Measurements from ENCODE around the gene ZMYND15. TPM values are rescaled to one million over a fixed set of nuclear protein-coding genes. Genes with fewer than 3 reads are reported as not detected.

Gene ZMYND15
- total and polyA plus RNA-seq, 2 donors (not counting 3 experiments of a cell fraction or from before 2014, with no cell fraction given), result 0.12 to 0.44 TPM

- BruUV-seq (replicated peaks), result no TSS peak
- peaks cover 13% of the 10 kb centered on the region for H3K4me1 ChIP-seq (ENCODE audit: control insufficient read depth, extremely low read depth, insufficient read depth, low read length)
- no peaks in the 10 kb centered on the region for H3K36me3 ChIP-seq (ENCODE audit: control insufficient read depth in 2 of 2, extremely low read depth in 1 of 2, insufficient read depth in 2 of 2, low read length in 2 of 2)
- H3K27ac ChIP-seq (ENCODE audit: insufficient read depth, low read depth, low read length), result no peak overlapping the region
- TF ChIP-seq JUN (IDR thresholded peaks at IDR 0.05; ENCODE audit: borderline replicate concordance, insufficient read depth, insufficient read length, low read depth) (no peak), FOS (IDR thresholded peaks at IDR 0.05; ENCODE audit: borderline replicate concordance, insufficient read depth, low read length) (peak; percentile 62), GATA2 (IDR thresholded peaks at IDR 0.05; ENCODE audit: insufficient read depth, insufficient read length, low read depth, low read length) (peak; percentile 42)
- FAIRE-seq (peak; percentile 52), DNase-seq (ENCODE audit: low read depth, low spot score) (peak; percentile 34)
- H3K27me3 ChIP-seq (ENCODE audit: control insufficient read depth in 2 of 2, insufficient read depth in 2 of 2, low read length in 2 of 2), result peaks cover 9 to 11% of the 10 kb centered on the region in 2 experiments
- no peak overlapping the region for H3K9ac ChIP-seq (replicated peaks; ENCODE audit: extremely low read depth, insufficient read depth, low read length)
- H3K4me3 ChIP-seq (replicated peaks in 1 of 3; ENCODE audit: insufficient read depth in 1 of 3, low read depth in 1 of 3, low read length in 3 of 3), result no peak overlapping the region
- H3K9me3 ChIP-seq (replicated peaks; ENCODE audit: control insufficient read depth, insufficient read depth, low read length), result no peaks in the 10 kb centered on the region
- intact Hi-C loops (cut with micrococcal nuclease), result no loop called here
- ChIA-PET POLR2A (no interaction called here), CTCF (interaction anchor here (1.0 to 1.2 kb wide), 5 partner anchors 10 to 167 kb away, joined by 3 read pairs; partner anchors contain the start of genes CHRNE and PSMB6)
- H3K9me1 ChIP-seq (replicated peaks; ENCODE audit: control insufficient read depth, extremely low read depth, insufficient read depth, low read length), result no peaks in the 10 kb centered on the region
- no peaks in the 10 kb centered on the region for H4K20me1 ChIP-seq (replicated peaks; ENCODE audit: control insufficient read depth, extremely low read depth, insufficient read depth, low read length)
- H2AFZ ChIP-seq (ENCODE audit: low read depth, low read length), result peak overlapping the region; percentile 71
- no peak overlapping the region for H3K4me2 ChIP-seq (ENCODE audit: insufficient read depth, low read length)
- H3K79me2 ChIP-seq (ENCODE audit: control insufficient read depth, insufficient read depth, low read length), result no peaks in the 10 kb centered on the region
- dilution Hi-C loops (cut with MboI; ENCODE audit: extremely low pct_ligation_motif_present, low sequenced_read_pairs), result no loop called here
Observed at GRCh38 chr17:4735876-4736651, 3.6 kb upstream of the ZMYND15 start.

DNA sequence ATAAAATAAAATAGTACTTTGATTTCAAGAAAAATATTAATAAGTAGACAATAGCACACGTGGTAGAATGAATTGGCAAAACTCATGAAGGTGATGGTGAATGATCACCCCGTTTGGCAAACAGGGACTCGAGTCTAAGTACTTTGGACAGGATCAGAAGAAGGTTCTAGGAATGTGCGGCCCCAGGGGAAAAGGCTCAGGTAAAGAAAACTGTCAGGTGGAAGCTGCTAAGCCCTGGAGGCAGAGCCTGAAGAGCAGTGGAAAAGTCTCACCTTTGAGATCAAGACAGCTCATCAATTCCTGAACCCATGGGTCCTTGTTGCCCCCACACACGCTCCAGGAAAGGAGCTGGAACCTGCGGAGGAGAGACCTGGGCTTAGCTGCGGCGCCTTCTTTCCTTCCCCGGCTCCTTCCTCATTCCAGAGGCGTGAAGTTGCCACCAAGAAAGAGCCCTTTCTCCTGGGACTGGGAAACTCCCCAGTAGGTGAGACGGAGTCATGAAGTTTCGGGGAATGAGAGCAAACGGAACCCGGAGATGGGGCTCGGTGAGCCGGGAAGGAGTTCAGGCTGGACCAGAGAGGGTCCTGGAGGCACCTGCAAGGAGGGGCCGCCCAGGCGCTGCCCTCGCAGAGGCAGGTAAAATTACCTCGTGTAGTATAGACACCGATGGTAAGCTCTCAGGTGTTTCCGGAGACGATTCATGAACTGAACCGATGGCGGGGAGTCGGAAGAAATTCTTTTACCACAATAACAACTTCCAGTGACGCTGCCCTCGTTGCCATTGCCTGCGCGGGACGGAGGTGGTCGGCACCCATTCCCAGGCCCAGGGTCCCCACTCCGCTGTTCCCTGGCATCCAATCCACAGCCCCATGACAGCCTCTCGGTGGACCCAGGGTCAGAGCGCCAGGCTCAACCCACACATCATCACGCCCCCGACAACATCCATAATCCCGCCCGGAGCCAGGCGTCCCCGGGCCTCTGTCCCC, 1.2 kb upstream of the ZMYND15 start:
- Histone ChIP-seq H3K36me3 (ENCODE audit: control insufficient read depth in 2 of 2, extremely low read depth in 1 of 2, insufficient read depth in 2 of 2, low read length in 2 of 2) (no peaks in the 10 kb centered on the region), H3K27ac (ENCODE audit: insufficient read depth, low read depth, low read length) (no peak overlapping the region), H3K4me2 (ENCODE audit: insufficient read depth, low read length) (peak overlapping the region; percentile 66), H3K9me1 (replicated peaks; ENCODE audit: control insufficient read depth, extremely low read depth, insufficient read depth, low read length) (no peaks in the 10 kb centered on the region), H4K20me1 (replicated peaks; ENCODE audit: control insufficient read depth, extremely low read depth, insufficient read depth, low read length) (no peaks in the 10 kb centered on the region), H3K27me3 (ENCODE audit: control insufficient read depth in 2 of 2, insufficient read depth in 2 of 2, low read length in 2 of 2) (peaks cover 9 to 11% of the 10 kb centered on the region in 2 experiments), H3K9me3 (replicated peaks; ENCODE audit: control insufficient read depth, insufficient read depth, low read length) (no peaks in the 10 kb centered on the region), H3K4me1 (ENCODE audit: control insufficient read depth, extremely low read depth, insufficient read depth, low read length) (peaks cover 13% of the 10 kb centered on the region), H3K79me2 (ENCODE audit: control insufficient read depth, insufficient read depth, low read length) (no peaks in the 10 kb centered on the region), H3K9ac (replicated peaks; ENCODE audit: extremely low read depth, insufficient read depth, low read length) (no peak overlapping the region), H2AFZ (ENCODE audit: low read depth, low read length) (peak overlapping the region; percentile 71), H3K4me3 (replicated peaks in 1 of 3; ENCODE audit: insufficient read depth in 1 of 3, low read depth in 1 of 3, low read length in 3 of 3) (peak overlapping the region; percentile 31 to 53 (median 47))
- CTCF ChIA-PET, result interaction anchor here (0.9 to 2.0 kb wide), 3 partner anchors 28 to 165 kb away, joined by 3 to 6 read pairs (median 4); partner anchors contain the start of genes ARRB2 and CHRNE
- dilution Hi-C loops (cut with MboI; ENCODE audit: extremely low pct_ligation_motif_present, low sequenced_read_pairs), result no loop called here
- BruUV-seq (replicated peaks), result no TSS peak
- intact Hi-C loops (cut with micrococcal nuclease), result loop anchor here (1.0 kb wide), 1 partner anchor 7 kb away; the partner anchor contains the start of gene MED11
- FAIRE-seq, result no peak
- TF ChIP-seq GATA2 (IDR thresholded peaks at IDR 0.05; ENCODE audit: insufficient read depth, insufficient read length, low read depth, low read length), result no peak
- peak; percentile 57 for TF ChIP-seq EZH2 (IDR thresholded peaks at IDR 0.05; ENCODE audit: borderline replicate concordance, low read depth, low read length, severe bottlenecking)
- DNase-seq (ENCODE audit: low read depth, low spot score), result no peak
- POLR2A ChIA-PET, result no interaction called here
